GM18861 (cell line): ENCODE results near the gene FRAS1.
"Not testable (repeated sequence)": the region's sequence is repeated elsewhere in the genome, so short reads cannot be mapped to it uniquely, and the experiment has no call there.

Source experiments
- ATAC-seq: cut with Tn5 transposase; IDR thresholded peaks from one replicate; pipeline ENCODE4 v1.9.1; 2021; ENCODE audit not compliant: unreplicated experiment

FRAS1 gene

DNA sequence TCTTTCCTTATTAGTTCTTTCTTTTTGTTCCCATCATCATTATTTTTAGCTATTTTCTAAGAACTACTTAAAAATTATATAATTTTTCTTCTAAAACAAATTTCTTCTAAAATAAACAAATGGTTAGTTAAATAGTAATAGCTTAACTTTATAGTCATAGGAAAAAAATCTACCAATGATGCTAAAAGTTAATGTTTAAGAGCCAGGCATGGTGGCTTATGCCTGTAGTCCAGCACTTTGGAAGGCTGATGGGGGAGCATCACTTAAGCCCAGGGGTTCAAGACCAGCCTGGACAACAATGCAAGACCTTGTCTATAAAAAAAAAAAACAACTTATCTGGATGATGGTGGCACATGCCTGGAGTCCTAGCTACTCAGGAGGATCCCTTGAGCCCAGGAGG is 367.3 kb downstream of the FRAS1 start:
- no peak for ATAC-seq

DNA sequence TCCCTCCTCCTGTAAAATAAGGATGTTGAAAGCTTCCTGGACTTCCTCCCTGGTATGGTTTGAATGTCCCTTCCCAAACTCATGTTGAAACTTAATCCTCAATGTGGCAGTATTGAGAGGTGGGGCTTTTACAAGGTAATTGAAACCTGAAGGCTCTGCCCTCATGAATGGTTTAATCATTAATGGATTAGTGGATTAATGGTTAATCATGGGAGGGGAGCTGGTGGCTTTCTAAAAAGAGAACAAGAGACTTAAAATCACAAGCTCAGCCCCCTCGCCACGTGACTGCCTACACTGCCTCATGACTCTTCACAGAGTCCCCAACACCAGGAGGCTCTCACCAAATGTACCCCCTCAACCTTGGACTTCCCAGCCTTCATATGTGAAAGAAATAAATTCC is 369.8 kb downstream of the FRAS1 start:
- peak; percentile 64 for ATAC-seq

DNA sequence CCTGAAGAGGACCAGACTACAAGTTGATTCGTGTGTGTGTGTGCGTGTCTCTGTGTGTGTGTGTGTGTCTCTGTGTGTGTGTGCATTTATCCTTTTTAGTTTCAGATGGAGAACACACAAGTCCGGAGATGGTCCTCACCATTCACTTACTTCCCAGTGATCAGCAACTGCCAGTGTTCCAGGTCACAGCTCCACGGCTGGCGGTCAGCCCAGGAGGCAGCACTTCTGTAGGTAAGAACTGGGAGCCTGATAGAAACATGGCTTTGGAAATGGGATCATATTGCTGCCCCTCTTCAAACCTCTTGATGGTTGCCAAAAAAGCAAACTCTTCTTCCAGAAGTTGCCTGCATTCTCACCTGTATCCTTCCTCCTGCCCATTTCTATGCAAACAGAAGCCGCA is 371.9 kb downstream of the FRAS1 start:
- ATAC-seq, result no peak

DNA sequence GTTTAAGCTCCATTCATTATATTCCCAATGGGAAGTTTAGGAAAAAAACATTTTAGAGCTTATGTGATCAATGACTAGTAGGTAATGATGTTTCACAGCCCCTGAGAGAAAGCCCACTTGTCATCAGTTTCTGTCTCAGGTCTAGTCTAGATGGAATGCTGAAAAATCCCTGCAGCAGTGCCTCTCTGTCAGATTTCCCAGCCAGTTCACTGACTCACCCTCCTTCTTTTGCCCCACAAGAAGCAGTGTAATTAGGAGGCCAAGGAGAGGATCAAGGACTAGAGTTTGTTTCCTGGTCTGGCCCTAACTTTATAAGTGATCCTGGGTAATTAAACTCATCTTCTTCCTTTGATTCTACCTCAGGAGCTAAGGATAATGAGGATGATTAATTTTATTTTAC is 375.8 kb downstream of the FRAS1 start:
- ATAC-seq, result no peak

DNA sequence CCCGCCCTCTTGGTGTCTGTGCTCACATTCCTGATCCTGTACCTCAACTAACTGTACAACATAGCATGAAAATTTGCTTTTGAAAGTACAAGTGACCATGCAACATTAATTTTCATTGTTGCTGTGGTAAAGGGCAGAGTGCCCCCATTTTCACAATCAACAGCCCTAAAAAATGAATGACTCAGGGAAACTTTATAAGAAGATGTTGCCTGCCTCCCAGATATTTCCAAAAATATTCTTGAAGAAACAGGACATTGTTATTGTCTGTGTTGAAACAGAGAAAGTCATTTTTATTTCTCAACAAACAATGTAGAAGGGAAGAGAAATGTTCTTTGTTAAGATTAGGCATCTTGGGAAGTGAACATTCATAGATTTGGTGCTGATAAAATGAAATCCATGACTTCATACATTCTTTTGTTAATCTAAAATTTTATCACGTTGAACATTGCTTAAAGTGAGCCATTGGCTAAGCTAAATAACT is 380.5 kb downstream of the FRAS1 start:
- ATAC-seq, result no peak

DNA sequence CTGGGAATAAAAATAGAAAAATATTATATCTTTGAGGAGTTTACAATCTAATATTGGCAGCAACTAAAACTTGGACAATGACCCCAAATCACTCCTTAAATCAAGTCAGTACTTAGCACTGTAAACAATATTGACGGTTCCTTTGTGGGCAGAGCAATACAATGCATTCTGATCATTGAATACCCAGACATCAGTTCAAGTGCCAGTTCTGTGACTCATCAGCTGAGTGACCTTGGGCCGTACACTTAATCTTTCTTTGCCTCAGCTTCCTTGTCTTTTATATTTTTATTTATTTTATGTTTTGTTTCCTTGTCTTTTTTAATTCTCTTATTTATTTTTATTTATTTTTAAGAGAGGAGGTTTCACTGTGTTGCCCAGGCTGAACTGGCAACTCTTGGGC is 382.2 kb downstream of the FRAS1 start:
- ATAC-seq, result no peak

DNA sequence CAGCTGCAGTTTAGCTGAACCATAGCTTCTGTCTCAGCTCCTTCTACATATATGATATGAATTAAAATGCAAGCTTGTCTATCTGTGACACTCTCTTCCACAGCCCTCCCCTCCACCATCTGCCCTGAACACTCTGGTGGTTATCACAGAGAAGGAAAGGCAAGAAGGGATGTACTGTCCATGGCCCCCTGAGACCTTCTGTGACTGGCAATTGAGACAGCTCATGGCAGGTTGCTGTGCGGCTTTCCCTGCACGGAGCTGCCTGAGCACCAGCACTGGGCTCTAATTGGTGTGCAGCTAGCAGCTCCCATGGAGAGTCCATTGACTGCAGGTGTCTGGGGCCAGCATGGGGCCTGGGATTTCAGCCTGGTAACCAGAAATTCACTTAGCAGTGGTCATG is 384.6 kb downstream of the FRAS1 start:
- ATAC-seq, result no peak

GRCh38 chr4:78446619-78447018 is 389.5 kb downstream of the FRAS1 start:
- ATAC-seq, result no peak

DNA sequence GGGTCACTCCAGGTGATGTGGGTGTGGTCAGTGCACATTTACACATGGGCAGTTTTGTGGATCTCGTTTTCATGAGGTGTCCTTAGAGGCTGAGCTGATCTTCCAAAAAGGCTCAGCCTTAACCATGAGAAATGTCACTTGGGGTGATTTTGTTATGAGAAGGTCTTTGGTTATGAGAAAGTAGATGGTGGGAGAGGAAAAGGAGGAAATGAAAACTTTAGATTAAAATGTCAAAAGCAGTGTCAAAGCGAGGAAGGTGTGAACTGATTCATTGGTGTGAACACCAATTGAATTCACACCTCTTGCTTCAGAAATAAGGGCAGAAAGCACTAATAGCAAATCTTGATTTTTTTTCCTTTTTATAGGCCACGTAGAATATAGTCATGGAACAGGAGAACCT is 394.3 kb downstream of the FRAS1 start:
- no peak for ATAC-seq

DNA sequence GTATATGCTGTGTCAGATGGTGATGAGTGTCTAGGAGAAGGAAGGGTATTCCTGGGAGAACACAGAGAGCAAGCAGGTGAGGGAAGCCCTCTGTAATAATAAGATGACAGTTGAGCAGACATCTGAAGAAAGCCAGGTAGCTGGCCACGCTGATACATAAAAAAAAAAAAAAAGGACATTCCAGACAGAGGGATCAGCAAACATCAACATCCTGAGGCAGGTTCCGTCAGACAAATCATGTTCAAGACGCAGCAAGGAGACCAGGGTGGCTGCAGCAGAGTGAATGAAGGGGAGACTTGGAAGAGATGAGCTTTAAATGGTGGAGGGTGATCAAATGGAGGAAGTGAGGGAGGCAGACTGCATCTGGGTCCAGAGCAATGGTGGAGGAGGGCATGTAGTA is 396.9 kb downstream of the FRAS1 start:
- no peak for ATAC-seq

- no peak for ATAC-seq
Measured at GRCh38 chr4:78457751-78458150, 400.6 kb downstream of the FRAS1 start.

GRCh38 chr4:78459327-78459726 is 402.2 kb downstream of the FRAS1 start:
- ATAC-seq, result no peak

DNA sequence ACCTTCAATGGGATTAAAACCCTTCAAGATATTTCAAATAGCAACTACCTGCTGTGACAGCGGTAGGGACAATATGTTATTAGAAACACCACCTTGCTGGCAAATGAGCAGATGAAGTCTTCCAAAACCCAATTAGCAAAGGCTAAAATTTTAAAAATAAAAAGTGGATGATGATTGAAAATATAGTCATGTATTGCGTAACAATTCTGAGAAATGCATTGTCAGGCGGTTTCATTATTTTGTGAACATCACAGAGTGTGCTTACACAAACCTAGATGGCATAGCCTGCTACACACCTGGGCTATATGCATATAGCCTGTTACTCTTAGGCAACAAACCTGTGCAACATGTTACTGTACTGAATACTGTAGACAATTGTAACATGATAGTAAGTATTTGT is 403.2 kb downstream of the FRAS1 start:
- ATAC-seq, result no peak

GRCh38 chr4:78464265-78464664 is 407.1 kb downstream of the FRAS1 start:
- ATAC-seq, result no peak

GRCh38 chr4:78467223-78467622 is 410.1 kb downstream of the FRAS1 start:
- ATAC-seq, result not testable (repeated sequence)

DNA sequence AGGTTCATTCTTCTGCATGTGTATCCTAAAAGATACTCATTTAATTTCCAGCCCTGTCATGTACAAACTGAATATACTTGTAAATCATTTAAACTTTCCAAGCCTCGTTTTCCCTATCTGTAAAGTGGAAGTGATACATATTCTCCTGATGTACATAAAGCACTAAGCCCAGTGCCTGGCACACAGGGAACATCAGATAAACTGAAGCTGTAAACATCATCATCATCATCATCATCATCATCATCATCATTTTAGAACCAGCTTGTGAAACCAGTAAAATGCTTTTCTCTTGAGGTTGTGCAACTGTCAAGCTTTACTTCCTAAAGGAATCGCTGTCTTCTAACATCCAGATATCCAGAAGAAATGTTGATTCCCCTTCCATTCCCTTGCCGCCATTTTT is 411.1 kb downstream of the FRAS1 start:
- no peak for ATAC-seq

- ATAC-seq, result no peak
Measured at GRCh38 chr4:78476108-78476704, 419.1 kb downstream of the FRAS1 start.

DNA sequence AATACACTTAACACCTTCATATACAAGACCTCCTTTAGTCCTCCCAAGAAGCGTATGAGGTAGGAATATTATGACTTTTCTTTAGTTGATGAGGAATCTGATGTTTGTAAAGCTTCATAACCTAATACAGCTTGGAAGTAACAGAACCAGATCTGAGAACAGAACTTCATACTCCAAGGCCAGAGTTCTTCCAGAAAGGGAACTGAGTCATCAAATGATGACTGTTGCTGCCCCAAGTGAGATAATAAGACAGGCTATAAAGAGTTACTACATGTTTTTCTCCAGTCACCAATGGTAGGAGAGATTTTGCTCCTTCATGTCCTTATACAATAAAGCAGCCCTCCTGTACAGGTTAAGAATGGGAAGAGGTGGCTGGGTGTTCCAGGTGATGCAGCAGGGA is 420.2 kb downstream of the FRAS1 start:
- no peak for ATAC-seq

- ATAC-seq, result no peak
Measured at GRCh38 chr4:78478523-78478922, 421.4 kb downstream of the FRAS1 start.

DNA sequence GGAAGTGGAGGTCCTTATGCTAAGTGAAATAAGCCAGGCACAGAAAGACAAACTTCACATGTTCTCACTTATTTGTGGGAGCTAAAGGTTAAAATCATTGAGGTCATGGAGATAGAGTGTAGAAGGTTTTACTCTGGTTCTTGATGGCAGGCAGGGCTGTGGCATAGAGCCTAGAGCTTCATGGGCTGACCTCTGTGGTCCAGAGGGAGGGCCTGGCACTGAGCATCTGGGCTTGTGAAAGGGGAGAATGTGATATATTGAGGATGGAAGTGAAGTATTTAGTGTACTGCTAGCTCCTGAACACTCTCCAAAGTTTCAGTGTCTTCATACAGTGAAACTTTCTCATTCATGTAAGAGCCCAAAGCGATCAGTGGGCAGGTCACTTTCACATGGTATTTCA is 423.2 kb downstream of the FRAS1 start:
- ATAC-seq, result no peak

DNA sequence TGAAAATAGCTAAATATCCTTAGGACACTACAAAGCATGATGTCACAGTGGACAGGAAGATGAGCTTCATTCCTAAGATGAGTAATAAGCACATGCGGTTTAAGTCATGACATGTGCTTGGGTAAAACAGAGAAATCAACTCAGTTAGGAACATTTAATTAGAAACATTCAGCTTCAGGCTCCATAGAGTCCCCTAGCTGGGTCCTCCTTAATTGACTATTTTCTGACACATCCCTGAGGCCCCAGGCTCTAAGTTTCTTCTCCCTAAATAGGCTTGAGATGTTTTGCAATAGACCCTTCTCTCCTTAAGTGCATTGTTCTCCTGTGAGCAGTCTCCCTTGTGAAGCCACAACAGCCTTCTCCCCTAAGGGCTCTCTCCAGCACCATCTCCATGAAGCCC is 424.1 kb downstream of the FRAS1 start:
- ATAC-seq, result no peak

GRCh38 chr4:78482281-78482680 is 425.2 kb downstream of the FRAS1 start:
- ATAC-seq, result no peak

DNA sequence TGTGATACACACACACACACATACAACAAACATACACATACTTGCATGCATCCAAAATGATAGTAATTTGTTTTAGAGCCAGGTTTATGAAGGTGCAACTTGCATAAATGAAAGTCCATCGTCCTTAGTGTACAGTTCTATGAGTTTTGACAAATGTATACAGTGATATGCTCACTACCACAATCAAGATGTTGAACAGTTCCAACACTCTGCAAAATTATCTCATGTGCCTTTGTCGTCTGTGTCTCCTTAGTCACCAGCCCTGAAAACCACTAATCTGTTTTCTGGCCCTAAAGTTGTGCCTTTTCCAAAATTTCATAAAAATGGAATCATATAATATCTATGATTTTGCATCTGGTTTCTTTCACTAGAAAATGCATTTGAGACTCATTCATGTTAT is 426.7 kb downstream of the FRAS1 start:
- ATAC-seq, result no peak

DNA sequence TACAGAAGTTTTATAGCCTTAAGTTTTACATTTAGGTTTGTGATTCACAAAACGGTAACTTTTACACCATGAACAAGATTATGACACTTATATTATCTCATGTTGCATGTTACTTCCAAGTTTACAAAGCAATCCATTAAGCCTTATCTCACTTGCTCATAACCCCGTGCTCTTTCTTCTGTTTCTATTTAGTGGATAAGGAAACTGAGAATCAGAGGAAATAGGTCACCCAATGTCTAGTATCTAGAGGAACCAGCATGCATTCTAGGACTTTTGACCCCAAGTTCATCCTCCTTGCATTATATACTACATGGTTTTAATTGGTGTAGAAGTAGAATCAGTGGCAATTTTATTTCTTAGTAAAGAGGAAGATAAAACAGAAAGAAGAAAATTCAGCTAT is 427.5 kb downstream of the FRAS1 start:
- no peak for ATAC-seq
